Muscle of leg (tissue), 11 donors: ENCODE measurements around the gene ASGR2. TPM values are rescaled to one million over a fixed set of nuclear protein-coding genes. Genes with fewer than 3 reads are reported as not detected.

Source experiments
- DNase-seq: peaks from one replicate; pipeline ENCODE4 v3.0.0; 2013
- H3K27ac ChIP-seq: one replicate; pipeline ENCODE4 v1.5.1; 2013; ENCODE audit warnings: mild to moderate bottlenecking, low read length, control low read depth
- H3K27me3 ChIP-seq: one replicate; pipeline ENCODE4 v1.6.1; 2013; ENCODE audit warnings: low read length; ENCODE audit not compliant: control insufficient read depth, insufficient read depth
- H3K36me3 ChIP-seq: one replicate; pipeline ENCODE4 v1.6.1; 2013; ENCODE audit warnings: low read length; ENCODE audit not compliant: control insufficient read depth, insufficient read depth
- H3K4me1 ChIP-seq: one replicate; pipeline ENCODE4 v1.6.1; 2013; ENCODE audit warnings: low read length; ENCODE audit not compliant: control insufficient read depth, insufficient read depth
- H3K4me3 ChIP-seq: one replicate; pipeline ENCODE4 v1.5.1; 2013; ENCODE audit warnings: low read length, control low read depth
- H3K9me3 ChIP-seq: replicated peaks from 2 replicates; pipeline ENCODE4 v1.6.1; 2013; ENCODE audit warnings: low read depth, low read length; ENCODE audit not compliant: control insufficient read depth
- WGBS: methylation state at CpG from one replicate; pipeline ENCODE4 v1.1.5; 2013; ENCODE audit warnings: missing lambda C conversion rate; ENCODE audit not compliant: insufficient coverage; 5-methylcytosine and 5-hydroxymethylcytosine counted together
- polyA plus RNA-seq, 8 donors: library from polyadenylated mRNA; unstranded; fragments of 120-200 nt; gene quantifications; one replicate each; pipeline versions ENCODE4 v1.2.1 to v1.2.3, GENCODE V29; 2013; ENCODE audit warnings: inconsistent platforms in 1 of 8, low replicate concordance in 1 of 8; ENCODE audit not compliant: insufficient read length in 8 of 8, insufficient read depth in 1 of 8
- total RNA-seq: library from RNA; stranded (reverse); fragments of 120-200 nt; gene quantifications from one replicate; pipeline ENCODE4 v1.2.4, GENCODE V29; 2013

Gene ASGR2
- total and polyA plus RNA-seq, 9 donors = 0.04 to 1.1 (median 0.43) TPM

GRCh38 chr17:7064261-7064660 lies 50.4 kb downstream of the ASGR2 start:
- WGBS = 15% methylated on average over 3 of the region's 4 CpGs
- Histone ChIP-seq H3K36me3 (no peaks in the 10 kb centered on the region), H3K9me3 (peaks cover 13% of the 10 kb centered on the region), H3K4me1 (peaks cover 13% of the 10 kb centered on the region), H3K27me3 (no peaks in the 10 kb centered on the region), H3K27ac (no peak overlapping the region), H3K4me3 (no peak overlapping the region)
- DNase-seq = peak; percentile 52

GRCh38 chr17:7063518-7064094 lies 51.0 kb downstream of the ASGR2 start:
- H3K27me3 ChIP-seq = no peaks in the 10 kb centered on the region
- peaks cover 13% of the 10 kb centered on the region for H3K4me1 ChIP-seq
- peaks cover 11% of the 10 kb centered on the region for H3K9me3 ChIP-seq
- H3K27ac ChIP-seq = no peak overlapping the region
- no peak for DNase-seq
- no peak overlapping the region for H3K4me3 ChIP-seq
- H3K36me3 ChIP-seq = no peaks in the 10 kb centered on the region
- WGBS = 53% methylated on average over 3 of the region's 6 CpGs

DNA sequence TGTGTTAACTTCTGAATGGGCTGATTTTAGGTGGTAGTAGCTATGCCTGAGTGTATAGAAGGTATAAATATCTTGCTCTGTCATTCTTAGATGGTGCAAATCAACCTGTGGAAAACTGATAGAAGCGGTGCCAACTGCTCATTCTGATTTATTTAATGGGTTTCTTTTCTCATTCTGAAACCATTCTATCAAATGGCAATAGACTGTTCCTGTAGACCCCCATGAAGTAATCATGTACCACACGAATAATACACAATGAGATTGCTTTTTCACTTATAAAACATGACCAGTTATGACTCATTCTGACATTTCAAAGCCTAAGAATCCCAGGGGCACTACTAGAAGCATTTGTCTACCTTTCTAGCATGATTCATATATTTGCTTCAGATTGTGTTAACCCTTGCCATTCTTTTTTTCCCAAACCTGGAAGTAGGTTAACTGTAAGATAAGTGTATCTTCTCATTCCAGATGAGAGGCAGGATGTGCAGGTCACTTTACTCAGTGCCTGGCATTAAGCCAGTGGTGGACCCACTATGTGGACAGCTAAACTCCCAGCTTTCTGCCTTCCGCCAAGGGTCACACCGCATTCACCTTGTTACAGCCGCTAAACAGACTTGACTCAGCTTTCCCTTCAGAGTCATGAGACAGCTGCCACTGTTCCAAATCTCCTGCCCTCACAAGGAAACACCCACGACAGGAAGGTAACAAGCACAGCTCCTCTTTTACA lies 54.3 kb downstream of the ASGR2 start:
- 64% methylated on average over 4 of the region's 6 CpGs for WGBS
- no peak for DNase-seq
- Histone ChIP-seq H3K27me3 (no peaks in the 10 kb centered on the region), H3K4me1 (peaks cover 13% of the 10 kb centered on the region), H3K9me3 (no peaks in the 10 kb centered on the region), H3K36me3 (no peaks in the 10 kb centered on the region), H3K27ac (no peak overlapping the region), H3K4me3 (no peak overlapping the region)

DNA sequence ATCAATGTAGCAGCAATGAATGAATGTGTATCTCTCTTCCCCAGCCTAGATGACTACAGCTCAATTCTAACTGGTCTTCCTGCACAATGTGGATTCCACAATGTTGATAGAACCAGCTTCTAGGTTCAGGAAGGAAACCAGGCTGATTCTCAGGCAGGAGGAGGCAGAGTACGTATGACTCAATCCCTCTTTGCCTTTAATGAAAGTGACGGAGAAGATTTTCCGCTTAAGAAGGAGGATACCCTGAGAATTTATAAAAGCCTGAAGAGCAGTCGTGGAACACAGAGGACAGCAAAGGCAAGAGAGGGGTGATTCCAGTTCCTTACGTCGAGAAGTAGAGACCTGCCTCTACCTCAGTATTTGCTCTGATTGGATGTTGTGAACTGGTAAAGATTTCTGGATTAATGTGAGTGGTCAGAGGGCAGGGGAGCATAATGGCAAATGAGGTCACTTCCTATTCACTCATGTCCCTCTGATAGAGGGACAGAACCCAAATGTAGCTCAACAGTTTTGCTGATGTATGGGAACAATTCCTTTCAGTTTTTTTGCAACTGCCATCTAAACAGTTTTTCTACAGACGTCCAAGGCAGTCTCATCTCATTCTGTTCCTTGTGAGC lies 55.7 kb downstream of the ASGR2 start:
- WGBS = 64% methylated on average over 7 of the region's 7 CpGs
- no peaks in the 10 kb centered on the region for H3K36me3 ChIP-seq
- no peaks in the 10 kb centered on the region for H3K9me3 ChIP-seq
- no peaks in the 10 kb centered on the region for H3K27me3 ChIP-seq
- no peak for DNase-seq
- H3K4me3 ChIP-seq = no peak overlapping the region
- peaks cover 8% of the 10 kb centered on the region for H3K4me1 ChIP-seq
- no peak overlapping the region for H3K27ac ChIP-seq

- Histone ChIP-seq H3K27me3 (no peaks in the 10 kb centered on the region), H3K36me3 (no peaks in the 10 kb centered on the region), H3K9me3 (no peaks in the 10 kb centered on the region), H3K27ac (no peak overlapping the region), H3K4me1 (no peaks in the 10 kb centered on the region), H3K4me3 (no peak overlapping the region)
- WGBS = no CpG with 5 or more reads among the region's 4 CpGs
- no peak for DNase-seq
Measured at GRCh38 chr17:7056386-7056785, 58.2 kb downstream of the ASGR2 start.

Other genes with a start within 250 kb of the ASGR2 start
- gene ALOX12, start 118.8 kb downstream of the ASGR2 start, total RNA-seq = not detected
- gene ALOX12, start 118.8 kb downstream of the ASGR2 start, polyA plus RNA-seq = 1 to 10 TPM in 3 of 8 donors, under 1 TPM in 5; 0.59 to 1.3 (median 0.78) TPM
- 68.5 TPM for gene RNASEK, start 102.2 kb downstream of the ASGR2 start, total RNA-seq
- gene RNASEK, start 102.2 kb downstream of the ASGR2 start, polyA plus RNA-seq = 100 to 1,000 TPM in 7 of 8 donors, 10 to 100 TPM in 1; 99.0 to 143 (median 111) TPM
- gene BCL6B, start 91.8 kb downstream of the ASGR2 start, total RNA-seq = 15.1 TPM
- 10 to 100 TPM; 14.8 to 22.8 (median 18.4) TPM for gene BCL6B, start 91.8 kb downstream of the ASGR2 start, polyA plus RNA-seq
- 0.18 TPM for gene SLC16A13, start 78.8 kb downstream of the ASGR2 start, total RNA-seq
- 1 to 10 TPM in 7 of 8 donors, under 1 TPM in 1; 0.91 to 2.5 (median 1.2) TPM for gene SLC16A13, start 78.8 kb downstream of the ASGR2 start, polyA plus RNA-seq
- gene SLC16A11, start 70.7 kb downstream of the ASGR2 start, total RNA-seq = 0.04 TPM
- gene SLC16A11, start 70.7 kb downstream of the ASGR2 start, polyA plus RNA-seq = under 1 TPM in 7 of 8 donors, not detected in 1; 0.10 to 0.37 (median 0.15) TPM
- 1.9 TPM for gene CLEC10A, start 34.6 kb downstream of the ASGR2 start, total RNA-seq
- gene CLEC10A, start 34.6 kb downstream of the ASGR2 start, polyA plus RNA-seq = 1 to 10 TPM in 7 of 8 donors, under 1 TPM in 1; 0.96 to 1.9 (median 1.5) TPM
- 1.5 TPM for gene ASGR1, start 64.5 kb upstream of the ASGR2 start, total RNA-seq
- gene ASGR1, start 64.5 kb upstream of the ASGR2 start, polyA plus RNA-seq = 1 to 10 TPM; 1.5 to 3.4 (median 2.3) TPM
- 12.7 TPM for gene DLG4, start 105.0 kb upstream of the ASGR2 start, total RNA-seq
- 10 to 100 TPM; 16.7 to 33.9 (median 22.9) TPM for gene DLG4, start 105.0 kb upstream of the ASGR2 start, polyA plus RNA-seq
- gene ACADVL, start 105.1 kb upstream of the ASGR2 start, total RNA-seq = 276 TPM
- 100 to 1,000 TPM; 251 to 312 (median 283) TPM for gene ACADVL, start 105.1 kb upstream of the ASGR2 start, polyA plus RNA-seq
- gene DVL2, start 119.7 kb upstream of the ASGR2 start, total RNA-seq = 34.1 TPM
- gene DVL2, start 119.7 kb upstream of the ASGR2 start, polyA plus RNA-seq = 10 to 100 TPM; 31.2 to 43.3 (median 40.0) TPM
- gene PHF23, start 124.6 kb upstream of the ASGR2 start, total RNA-seq = 29.1 TPM
- gene PHF23, start 124.6 kb upstream of the ASGR2 start, polyA plus RNA-seq = 10 to 100 TPM; 32.8 to 47.8 (median 40.0) TPM
- gene GABARAP, start 127.6 kb upstream of the ASGR2 start, total RNA-seq = 324 TPM
- 100 to 1,000 TPM; 308 to 363 (median 333) TPM for gene GABARAP, start 127.6 kb upstream of the ASGR2 start, polyA plus RNA-seq
- 43.4 TPM for gene CTDNEP1, start 136.9 kb upstream of the ASGR2 start, total RNA-seq
- 100 to 1,000 TPM; 152 to 181 (median 165) TPM for gene CTDNEP1, start 136.9 kb upstream of the ASGR2 start, polyA plus RNA-seq
- 45.4 TPM for gene ELP5, start 137.4 kb upstream of the ASGR2 start, total RNA-seq
- 10 to 100 TPM; 36.7 to 64.6 (median 39.6) TPM for gene ELP5, start 137.4 kb upstream of the ASGR2 start, polyA plus RNA-seq
- gene CLDN7, start 147.7 kb upstream of the ASGR2 start, total RNA-seq = 0.71 TPM
- gene CLDN7, start 147.7 kb upstream of the ASGR2 start, polyA plus RNA-seq = 1 to 10 TPM in 7 of 8 donors, under 1 TPM in 1; 0.28 to 8.8 (median 2.0) TPM
- gene SLC2A4, start 166.9 kb upstream of the ASGR2 start, total RNA-seq = 21.3 TPM
- gene SLC2A4, start 166.9 kb upstream of the ASGR2 start, polyA plus RNA-seq = 10 to 100 TPM in 6 of 8 donors, 1 to 10 TPM in 2; 7.1 to 35.3 (median 24.5) TPM
- gene YBX2, start 179.8 kb upstream of the ASGR2 start, total RNA-seq = 0.58 TPM
- 1 to 10 TPM in 6 of 8 donors, under 1 TPM in 2; 0.36 to 2.7 (median 1.4) TPM for gene YBX2, start 179.8 kb upstream of the ASGR2 start, polyA plus RNA-seq
- gene EIF5A, start 192.8 kb upstream of the ASGR2 start, total RNA-seq = 175 TPM
- 100 to 1,000 TPM; 266 to 372 (median 330) TPM for gene EIF5A, start 192.8 kb upstream of the ASGR2 start, polyA plus RNA-seq
- gene GPS2, start 200.5 kb upstream of the ASGR2 start, total RNA-seq = 34.7 TPM
- gene GPS2, start 200.5 kb upstream of the ASGR2 start, polyA plus RNA-seq = 10 to 100 TPM; 57.5 to 65.9 (median 59.8) TPM
- 17.7 TPM for gene NEURL4, start 214.5 kb upstream of the ASGR2 start, total RNA-seq
- 10 to 100 TPM; 13.3 to 21.7 (median 19.2) TPM for gene NEURL4, start 214.5 kb upstream of the ASGR2 start, polyA plus RNA-seq
- 12.1 TPM for gene ACAP1, start 221.7 kb upstream of the ASGR2 start, total RNA-seq
- 10 to 100 TPM in 2 of 8 donors, 1 to 10 TPM in 6; 4.7 to 10.2 (median 7.2) TPM for gene ACAP1, start 221.7 kb upstream of the ASGR2 start, polyA plus RNA-seq
- 4.7 TPM for gene KCTD11, start 237.3 kb upstream of the ASGR2 start, total RNA-seq
- gene KCTD11, start 237.3 kb upstream of the ASGR2 start, polyA plus RNA-seq = 10 to 100 TPM in 1 of 8 donors, 1 to 10 TPM in 7; 6.8 to 10.5 (median 7.9) TPM
- gene TMEM95, start 240.3 kb upstream of the ASGR2 start, total RNA-seq = not detected
- not detected for gene TMEM95, start 240.3 kb upstream of the ASGR2 start, polyA plus RNA-seq